IPS DF 4.7 (cell line): ENCODE measurements around the gene CNPY4.
"Not testable (repeated sequence)": the region's sequence is repeated elsewhere in the genome, so short reads cannot be mapped to it uniquely, and the experiment has no call there.

ENCODE experiments used
- DNase-seq: peaks from one replicate; pipeline ENCODE4 v3.0.0-alpha.2; 2013; ENCODE audit warnings: low spot score; ENCODE audit errors: extremely low read depth

CNPY4 gene

DNA sequence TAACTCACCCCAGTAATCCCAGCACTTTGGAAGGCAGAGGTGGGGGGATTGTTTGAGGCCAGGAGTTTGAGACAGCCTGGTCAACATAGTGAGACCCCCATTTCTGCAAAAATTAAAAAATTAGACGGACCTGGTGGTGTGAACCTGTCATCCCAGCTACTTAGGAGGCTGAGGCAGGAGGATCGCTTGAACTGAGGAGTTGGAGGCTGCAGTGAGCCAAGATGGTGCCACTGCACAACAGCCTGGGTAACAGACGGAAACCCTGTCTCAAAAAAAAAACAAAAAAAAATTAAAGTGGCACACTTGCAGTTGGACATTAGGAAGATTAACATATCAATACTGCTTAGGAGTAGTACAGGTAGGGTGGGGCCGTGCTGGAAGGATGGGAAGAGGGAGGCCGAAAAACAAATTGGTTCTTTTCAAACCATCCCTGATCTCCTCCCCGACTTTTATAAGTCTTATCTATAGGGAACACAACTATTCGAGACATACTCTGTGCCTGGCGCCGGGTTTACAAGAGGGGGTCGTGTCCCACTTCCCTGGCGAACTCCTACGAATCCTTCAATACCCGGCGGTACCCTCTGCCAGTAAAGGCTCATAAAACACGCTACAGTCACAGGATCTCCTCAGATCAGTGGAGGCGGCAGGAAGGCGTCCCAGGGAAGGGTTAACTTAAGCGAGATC, 904 bp upstream of the CNPY4 start:
- DNase-seq = no peak

- no peak for DNase-seq
These were observed 717 bp downstream of the CNPY4 start for GRCh38 chr7:100119970-100120732.

DNA sequence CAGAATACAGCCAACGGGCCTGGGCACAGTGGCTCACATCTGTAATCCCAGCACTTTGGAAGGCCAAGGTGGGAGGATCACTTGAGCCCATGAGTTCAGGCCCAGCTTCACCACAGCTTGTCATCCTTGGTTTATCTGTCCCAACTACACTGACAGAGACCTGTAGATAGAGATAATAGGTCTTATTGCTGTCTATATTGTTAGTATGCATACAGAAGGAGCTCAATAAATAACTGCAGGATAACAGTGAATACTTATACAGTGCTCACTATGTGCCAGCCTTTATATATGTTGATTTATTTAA, 1.3 kb downstream of the CNPY4 start:
- DNase-seq = no peak

- DNase-seq = no peak
These were observed 2.6 kb downstream of the CNPY4 start for GRCh38 chr7:100122067-100122466.

DNA sequence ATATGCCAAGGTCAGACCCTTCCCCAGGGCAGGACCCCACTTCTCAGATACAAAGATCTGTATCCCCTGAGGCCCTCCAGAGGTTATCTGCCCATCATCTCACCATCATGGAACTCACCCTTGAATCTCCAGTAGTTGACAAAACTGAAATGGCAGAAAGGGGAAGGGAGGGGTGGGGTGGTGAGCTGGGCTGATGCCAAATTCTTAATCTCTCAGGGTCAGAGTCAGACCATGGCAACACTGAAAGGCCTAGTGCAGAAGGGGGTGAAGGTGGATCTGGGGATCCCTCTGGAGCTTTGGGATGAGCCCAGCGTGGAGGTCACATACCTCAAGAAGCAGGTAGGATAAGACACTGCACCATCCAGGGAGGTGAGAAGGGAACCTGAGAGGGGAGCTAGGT, 3.1 kb downstream of the CNPY4 start:
- no peak for DNase-seq

DNA sequence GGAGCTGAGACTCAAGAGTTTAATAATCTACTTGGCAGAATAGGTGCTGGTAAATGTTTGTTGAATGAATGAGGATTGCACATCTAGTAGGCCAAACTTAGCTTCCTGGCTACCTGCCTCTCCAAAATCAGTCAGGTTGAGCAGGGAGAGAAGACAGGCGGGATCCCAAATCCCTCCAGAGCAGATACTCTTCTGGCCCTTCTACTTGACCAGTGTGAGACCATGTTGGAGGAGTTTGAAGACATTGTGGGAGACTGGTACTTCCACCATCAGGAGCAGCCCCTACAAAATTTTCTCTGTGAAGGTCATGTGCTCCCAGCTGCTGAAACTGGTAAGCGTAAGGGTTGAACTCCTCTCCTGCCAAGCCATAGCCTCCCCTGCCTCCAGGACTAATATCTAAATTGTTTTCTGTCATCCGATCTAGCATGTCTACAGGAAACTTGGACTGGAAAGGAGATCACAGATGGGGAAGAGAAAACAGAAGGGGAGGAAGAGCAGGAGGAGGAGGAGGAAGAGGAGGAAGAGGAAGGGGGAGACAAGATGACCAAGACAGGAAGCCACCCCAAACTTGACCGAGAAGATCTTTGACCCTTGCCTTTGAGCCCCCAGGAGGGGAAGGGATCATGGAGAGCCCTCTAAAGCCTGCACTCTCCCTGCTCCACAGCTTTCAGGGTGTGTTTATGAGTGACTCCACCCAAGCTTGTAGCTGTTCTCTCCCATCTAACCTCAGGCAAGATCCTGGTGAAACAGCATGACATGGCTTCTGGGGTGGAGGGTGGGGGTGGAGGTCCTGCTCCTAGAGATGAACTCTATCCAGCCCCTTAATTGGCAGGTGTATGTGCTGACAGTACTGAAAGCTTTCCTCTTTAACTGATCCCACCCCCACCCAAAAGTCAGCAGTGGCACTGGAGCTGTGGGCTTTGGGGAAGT, 5.1 kb downstream of the CNPY4 start:
- no peak for DNase-seq

DNA sequence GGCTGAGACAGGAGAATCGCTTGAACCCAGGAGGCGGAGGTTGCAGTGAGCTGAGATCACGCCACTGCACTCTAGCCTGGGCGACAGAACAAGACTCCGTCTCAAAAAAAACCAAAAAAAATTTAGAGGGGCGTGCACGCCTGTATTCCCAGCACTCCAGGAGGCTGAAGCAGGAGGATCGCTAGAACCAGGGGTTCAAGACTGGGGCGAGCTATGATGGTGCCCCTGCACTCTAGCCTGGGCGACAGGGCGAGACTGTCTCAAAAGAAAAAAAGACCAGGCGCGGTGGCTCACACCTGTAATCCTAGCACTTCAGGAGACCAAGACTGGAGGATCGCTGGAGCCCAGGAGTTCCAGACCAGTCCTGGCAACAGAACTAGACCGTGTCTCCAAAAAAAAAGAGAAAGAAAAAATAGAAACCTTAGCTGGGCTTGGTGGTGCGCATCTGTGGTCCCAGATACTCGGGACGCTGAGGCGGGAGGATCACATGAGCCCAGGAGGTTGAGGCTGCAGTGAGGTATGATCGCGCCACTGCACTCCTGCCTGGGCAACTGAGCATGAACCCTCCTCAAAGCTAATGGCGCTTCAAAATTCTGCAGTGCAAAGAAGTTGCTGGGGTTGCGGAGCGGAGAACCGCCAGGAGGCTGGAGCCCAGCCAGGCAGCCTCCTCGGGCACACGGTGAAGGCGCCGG, 7.0 kb downstream of the CNPY4 start:
- DNase-seq = no peak

- peak; percentile 76 for DNase-seq
These were observed 7.8 kb downstream of the CNPY4 start, which contains the start of gene MBLAC1 for GRCh38 chr7:100126931-100127865. TSS of gene MBLAC1 (plus strand) at chr7:100126967. CDS start at chr7:100127396, 429 bp downstream.

- no peak for DNase-seq
These were observed 8.6 kb downstream of the CNPY4 start for GRCh38 chr7:100127866-100128636.

DNA sequence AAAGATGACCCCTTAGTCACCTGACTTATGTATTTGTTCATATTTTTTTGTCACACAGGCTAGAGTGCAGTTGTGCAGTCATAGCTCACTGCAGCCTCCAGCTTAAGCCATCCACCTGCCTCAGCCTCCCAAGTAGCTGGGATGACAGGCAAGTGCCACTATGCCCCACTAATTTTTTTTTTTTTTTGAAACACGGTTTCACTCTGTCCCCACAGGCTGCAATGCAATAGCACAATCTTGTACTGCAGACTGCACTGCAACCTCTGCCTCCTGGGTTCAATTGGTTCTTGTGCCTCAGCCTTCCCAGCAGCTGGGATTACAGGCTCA, 9.2 kb downstream of the CNPY4 start:
- DNase-seq = no peak

- not testable (repeated sequence) for DNase-seq
These were observed 10.8 kb downstream of the CNPY4 start for GRCh38 chr7:100130220-100130607.

DNA sequence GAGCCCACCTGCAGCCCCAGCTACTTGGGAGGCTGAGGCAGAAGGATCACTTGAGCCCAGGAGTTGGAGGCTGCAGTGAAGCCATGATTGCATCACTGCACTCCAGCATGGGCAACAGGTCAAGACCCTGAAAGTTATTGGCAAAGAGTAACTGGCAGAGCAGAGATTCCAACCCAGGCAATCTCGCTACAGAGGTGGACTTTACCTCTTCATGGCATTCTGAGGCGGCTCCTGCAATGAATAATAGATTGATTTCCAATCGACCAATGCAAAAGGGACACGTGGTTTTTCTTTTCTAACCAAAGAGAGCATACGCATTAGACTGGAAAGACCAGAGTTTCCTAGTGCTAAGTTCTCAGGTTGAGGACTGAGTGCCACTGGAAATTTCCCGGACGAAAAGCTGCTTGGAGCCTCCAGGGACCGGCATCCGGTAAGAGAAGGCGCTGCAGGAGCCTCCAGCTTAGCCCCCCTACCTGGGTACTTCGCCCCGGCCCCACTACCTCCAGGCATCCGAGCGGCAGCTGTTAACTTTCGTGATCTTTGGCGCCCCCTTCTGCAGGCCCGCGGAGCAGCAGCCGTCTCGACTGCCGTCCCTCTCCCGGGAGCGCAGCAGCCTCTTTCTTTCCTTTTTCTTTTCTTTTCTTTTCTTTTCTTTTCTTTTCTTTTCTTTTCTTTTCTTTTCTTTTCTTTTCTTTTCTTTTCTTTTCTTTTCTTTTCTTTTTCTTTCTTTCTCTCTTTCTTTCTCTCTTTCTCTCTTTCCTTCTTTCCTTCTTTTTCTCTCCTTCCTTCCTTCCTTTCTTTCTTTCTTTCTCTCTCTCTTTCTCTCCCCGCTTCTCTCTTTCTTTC, 11.4 kb downstream of the CNPY4 start:
- no peak for DNase-seq

- DNase-seq = no peak
These were observed 12.7 kb downstream of the CNPY4 start for GRCh38 chr7:100132126-100132525.

DNA sequence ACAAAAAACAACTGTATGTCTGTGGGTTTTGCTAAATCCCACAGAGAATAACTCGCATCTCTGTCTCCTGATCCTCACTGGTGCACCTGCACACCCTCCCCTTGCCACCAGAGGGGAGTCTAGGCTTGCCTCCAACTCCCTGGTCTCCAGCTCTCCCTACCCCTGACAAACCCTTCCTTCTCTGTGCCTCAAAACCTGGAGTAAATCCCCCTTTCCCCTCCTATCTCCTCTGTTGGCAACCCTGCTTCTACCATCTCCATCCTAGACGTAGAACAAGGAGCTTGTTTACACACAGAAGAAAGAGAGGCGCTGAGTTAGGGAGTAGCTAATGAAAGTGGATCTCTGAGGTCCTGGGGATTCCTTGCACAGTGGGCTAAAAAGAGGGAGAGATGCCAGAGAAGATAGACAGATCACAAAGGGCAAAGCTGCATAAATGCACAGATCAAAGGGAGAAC, 13.3 kb downstream of the CNPY4 start:
- no peak for DNase-seq

GRCh38 chr7:100137851-100138760, 18.7 kb downstream of the CNPY4 start:
- DNase-seq = no peak

- no peak for DNase-seq
These were observed 22.1 kb downstream of the CNPY4 start for GRCh38 chr7:100141555-100141949.

DNA sequence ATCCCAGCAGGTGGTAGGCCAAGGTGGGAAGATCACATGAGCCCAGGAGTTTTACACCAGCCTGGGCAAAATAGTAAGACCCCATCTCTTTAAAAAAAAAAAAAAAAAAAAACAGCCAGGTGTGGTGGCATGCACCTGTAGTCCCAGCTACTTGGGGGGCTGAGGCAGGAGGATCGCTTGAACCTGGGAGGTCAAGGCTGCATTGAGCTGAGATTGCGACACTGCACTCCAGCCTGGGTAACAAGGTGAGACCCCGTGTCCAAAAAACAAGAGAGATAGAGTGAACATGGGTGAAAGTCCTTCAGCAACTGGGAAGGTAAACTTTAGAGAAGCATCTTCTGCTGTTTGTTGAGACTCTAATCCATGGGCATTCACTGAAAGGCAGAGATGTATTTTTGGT, 23.0 kb downstream of the CNPY4 start:
- DNase-seq = no peak

GRCh38 chr7:100146350-100146749, 26.9 kb downstream of the CNPY4 start:
- DNase-seq = not testable (repeated sequence)
